ENCODE results near the gene SINHCAF. TPM values are rescaled to one million over a fixed set of nuclear protein-coding genes. Genes with fewer than 3 reads are reported as not detected.

The SINHCAF gene
- total RNA-seq, 1 experiment from 2014 or later: 68.8 TPM

DNA sequence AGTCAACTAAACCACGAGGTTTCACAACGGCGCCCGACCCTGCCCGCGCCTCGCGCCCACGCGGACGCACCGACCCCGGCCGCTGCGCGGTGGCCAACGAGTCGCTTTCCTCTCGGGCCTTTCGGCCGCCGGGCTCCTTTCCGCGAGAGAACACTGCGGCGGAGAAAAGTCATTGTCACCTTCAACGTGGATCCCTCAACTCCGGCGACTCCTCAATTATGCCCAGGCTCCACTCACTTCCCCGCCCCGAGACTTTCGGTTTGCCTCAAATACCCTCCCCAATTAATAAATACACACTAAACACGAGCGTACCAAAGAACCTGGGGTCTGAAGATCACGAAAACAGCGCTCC is 450 bp downstream of the SINHCAF start:
- H3K4me3 ChIP-seq (ENCODE audit: low read depth in 2 of 2, low read length in 2 of 2): peak overlapping the region; percentile 87 to 93
- CTCF ChIA-PET: interaction anchor here (0.6 to 1.1 kb wide), 3 partner anchors 33 to 633 kb away, joined by 4 to 11 read pairs (median 6); no protein-coding TSS in a partner anchor
- H3K9me3 ChIP-seq (ENCODE audit: control insufficient read depth, insufficient read depth, low read depth, low read length): no peaks in the 10 kb centered on the region
- in situ Hi-C loops (cut with HindIII; ENCODE audit: low pct_unique_long_range_greater_than_20kb, low sequenced_read_pairs): no loop called here
- ATAC-seq: no peak
- BruUV-seq (replicated peaks): TSS peak; percentile 81
- intact Hi-C loops (cut with micrococcal nuclease; ENCODE audit: unreplicated experiment): no loop called here
- DNase-seq (ENCODE audit: low read depth, low spot score): no peak
- H3K27ac ChIP-seq (ENCODE audit: low read length): peak overlapping the region; percentile 98
- POLR2A ChIA-PET: interaction anchor here (0.6 kb wide), 3 partner anchors 19 to 334 kb away, joined by 3 to 12 read pairs (median 10); no protein-coding TSS in a partner anchor
- TF ChIP-seq REST (IDR thresholded peaks at IDR 0.05; ENCODE audit: insufficient read depth in 1 of 2, low read depth in 2 of 2, low read length in 1 of 2) (no peak), CTCF (IDR thresholded peaks at IDR 0.05) (no peak), TCF7L2 (IDR thresholded peaks at IDR 0.05; ENCODE audit: low read depth, low read length) (no peak), SIN3A (IDR thresholded peaks at IDR 0.05; ENCODE audit: borderline replicate concordance, insufficient read depth, low read depth, low read length) (no peak)
- peaks cover 36% of the 10 kb centered on the region for H3K4me1 ChIP-seq (ENCODE audit: control insufficient read depth, insufficient read depth, low read length)
- peaks cover 9% of the 10 kb centered on the region; the same call in 1 of the 2 replicates for H3K27me3 ChIP-seq (ENCODE audit: control insufficient read depth, insufficient read depth, low read length)
- no peaks in the 10 kb centered on the region; the same call in 1 of the 2 replicates for H3K36me3 ChIP-seq (ENCODE audit: control insufficient read depth, insufficient read depth, low read length)

- DNase-seq (ENCODE audit: low read depth, low spot score): no peak
- peaks cover 6% of the 10 kb centered on the region; the same call in 1 of the 2 replicates for H3K27me3 ChIP-seq (ENCODE audit: control insufficient read depth, insufficient read depth, low read length)
- ChIA-PET CTCF (no interaction called here), POLR2A (interaction anchor here (0.6 kb wide), 1 partner anchor 20 kb away, joined by 3 read pairs; no protein-coding TSS in a partner anchor)
- H3K9me3 ChIP-seq (ENCODE audit: control insufficient read depth, insufficient read depth, low read depth, low read length): no peaks in the 10 kb centered on the region
- H3K27ac ChIP-seq (ENCODE audit: low read length): peak overlapping the region; percentile 98
- H3K4me1 ChIP-seq (ENCODE audit: control insufficient read depth, insufficient read depth, low read length): peaks cover 41% of the 10 kb centered on the region
- intact Hi-C loops (cut with micrococcal nuclease; ENCODE audit: unreplicated experiment) (no loop called here), in situ Hi-C loops (cut with HindIII; ENCODE audit: low pct_unique_long_range_greater_than_20kb, low sequenced_read_pairs) (no loop called here)
- peak overlapping the region; percentile 87 to 93 for H3K4me3 ChIP-seq (ENCODE audit: low read depth in 2 of 2, low read length in 2 of 2)
- TF ChIP-seq TCF7L2 (IDR thresholded peaks at IDR 0.05; ENCODE audit: low read depth, low read length): no peak
- peak; percentile 35 for TF ChIP-seq SIN3A (IDR thresholded peaks at IDR 0.05; ENCODE audit: borderline replicate concordance, insufficient read depth, low read depth, low read length)
- TF ChIP-seq REST (IDR thresholded peaks at IDR 0.05; ENCODE audit: insufficient read depth in 1 of 2, low read depth in 2 of 2, low read length in 1 of 2): no peak
- no peak for TF ChIP-seq POLR2AphosphoS5 (IDR thresholded peaks at IDR 0.05; ENCODE audit: low read depth, low read length)
- BruUV-seq (replicated peaks): no TSS peak
- H3K36me3 ChIP-seq (ENCODE audit: control insufficient read depth, insufficient read depth, low read length): no peaks in the 10 kb centered on the region; the same call in 1 of the 2 replicates
- ATAC-seq: peak; percentile 56
These were observed 966 bp downstream of the SINHCAF start for GRCh38 chr12:31324845-31325523.

Measured in Panc1 (cell line).